Measurements from ENCODE around the gene MAML2. TPM values are rescaled to one million over a fixed set of nuclear protein-coding genes. Genes with fewer than 3 reads are reported as not detected.

The MAML2 gene
- total and polyA plus RNA-seq, 9 of the 15 experiments (the other 6 are each of a cell fraction or from before 2014, with no cell fraction given), result 0.79 to 6.8 (median 4.8) TPM

GRCh38 chr11:96024666-96025065, 318.3 kb downstream of the MAML2 start:
- TF ChIP-seq STAG1 (CRISPR knock-in tag; IDR thresholded peaks at IDR 0.05; ENCODE audit: borderline replicate concordance) (no peak), RFX7 (CRISPR knock-in tag; IDR thresholded peaks at IDR 0.05) (no peak)
- no peaks in the 10 kb centered on the region for H4K20me1 ChIP-seq (replicated peaks; ENCODE audit: control insufficient read depth, insufficient read depth, low read length)
- H3K79me2 ChIP-seq (ENCODE audit: control insufficient read depth, insufficient read depth, low read length), result no peaks in the 10 kb centered on the region
- ChIA-PET POLR2A (interaction anchor here (0.6 kb wide), 1 partner anchor 318 kb away, joined by 3 read pairs; the partner anchor contains the start of gene MAML2), CTCF (ENCODE audit: low intra/inter-chr PET ratio) (no interaction called here)
- DNase-seq (ENCODE audit: extremely low read depth in 1 of 4, low spot score in 3 of 4), result no peak
- H3K4me3 ChIP-seq, result no peak overlapping the region
- BruUV-seq (replicated peaks), result no TSS peak
- intact Hi-C loops (cut with micrococcal nuclease), result no loop called here
- H3K4me1 ChIP-seq (replicated peaks in 1 of 2; ENCODE audit: control insufficient read depth in 2 of 2, insufficient read depth in 2 of 2, low read length in 2 of 2), result no peaks in the 10 kb centered on the region
- peaks cover 3% of the 10 kb centered on the region for H3K9me1 ChIP-seq (ENCODE audit: control insufficient read depth, insufficient read depth, low read length)
- no peak overlapping the region for H3K4me2 ChIP-seq (ENCODE audit: insufficient read depth, low read length)
- in situ Hi-C loops (cut with MboI), result no loop called here
- no peak overlapping the region for H3K27ac ChIP-seq (ENCODE audit: extremely low read depth, low read depth, low read length)
- no peaks in the 10 kb centered on the region for H3K36me3 ChIP-seq (ENCODE audit: control insufficient read depth, insufficient read depth, low read length)
- no peaks in the 10 kb centered on the region for H3K9me3 ChIP-seq (replicated peaks; ENCODE audit: control insufficient read depth, insufficient read depth, low read depth, low read length)
- H3K9ac ChIP-seq (ENCODE audit: insufficient read depth in 1 of 2, low read depth in 2 of 2, low read length in 2 of 2), result no peak overlapping the region
- FAIRE-seq, result no peak
- H2AFZ ChIP-seq (ENCODE audit: low read depth, low read length), result no peak overlapping the region
- ATAC-seq, result no peak
- WGBS (ENCODE audit: insufficient coverage, low coverage, missing lambda C conversion rate), result 46% methylated on average over 5 of the region's 5 CpGs
- no peaks in the 10 kb centered on the region for H3K27me3 ChIP-seq (ENCODE audit: control insufficient read depth in 2 of 2, insufficient read depth in 2 of 2, low read length in 2 of 2)

- POLR2A ChIA-PET, result interaction anchor here (1.0 to 1.1 kb wide), 2 partner anchors 8 to 22 kb away, joined by 3 to 4 read pairs; no protein-coding TSS in a partner anchor
- Histone ChIP-seq H4K20me1 (replicated peaks; ENCODE audit: control insufficient read depth, insufficient read depth, low read length) (no peaks in the 10 kb centered on the region), H3K4me1 (replicated peaks in 1 of 2; ENCODE audit: control insufficient read depth in 2 of 2, insufficient read depth in 2 of 2, low read length in 2 of 2) (no peaks in the 10 kb centered on the region), H3K9me1 (ENCODE audit: control insufficient read depth, insufficient read depth, low read length) (peaks cover 3% of the 10 kb centered on the region), H3K9me3 (replicated peaks; ENCODE audit: control insufficient read depth, insufficient read depth, low read depth, low read length) (no peaks in the 10 kb centered on the region), H3K4me2 (ENCODE audit: insufficient read depth, low read length) (no peak overlapping the region), H3K9ac (ENCODE audit: insufficient read depth in 1 of 2, low read depth in 2 of 2, low read length in 2 of 2) (no peak overlapping the region), H3K27me3 (ENCODE audit: control insufficient read depth in 2 of 2, insufficient read depth in 2 of 2, low read length in 2 of 2) (no peaks in the 10 kb centered on the region), H2AFZ (ENCODE audit: low read depth, low read length) (no peak overlapping the region), H3K4me3 (no peak overlapping the region), H3K36me3 (ENCODE audit: control insufficient read depth, insufficient read depth, low read length) (no peaks in the 10 kb centered on the region), H3K79me2 (ENCODE audit: control insufficient read depth, insufficient read depth, low read length) (no peaks in the 10 kb centered on the region), H3K27ac (ENCODE audit: extremely low read depth, low read depth, low read length) (no peak overlapping the region)
- in situ Hi-C loops (cut with MboI), result no loop called here
- no peak for ATAC-seq
- no peak for FAIRE-seq
- no peak for TF ChIP-seq ELK3 (CRISPR knock-in tag; IDR thresholded peaks at IDR 0.05)
- TF ChIP-seq ZNF280A (IDR thresholded peaks at IDR 0.05; ENCODE audit: low read depth, partially characterized antibody), result no peak
- TF ChIP-seq TCF3 (CRISPR knock-in tag; IDR thresholded peaks at IDR 0.05), result no peak
- no peak for TF ChIP-seq ZNF347 (CRISPR knock-in tag; IDR thresholded peaks at IDR 0.05; ENCODE audit: low read depth)
- no peak for TF ChIP-seq TGIF2 (CRISPR knock-in tag; IDR thresholded peaks at IDR 0.05)
- no peak for TF ChIP-seq TCF7L2 (IDR thresholded peaks at IDR 0.05; ENCODE audit: low read depth, low read length)
- no peak for TF ChIP-seq MEIS2 (IDR thresholded peaks at IDR 0.05; ENCODE audit: partially characterized antibody)
- no peak for TF ChIP-seq ELF1 (tag; IDR thresholded peaks at IDR 0.05)
- intact Hi-C loops (cut with micrococcal nuclease), result no loop called here
- 70% methylated on average over 7 of the region's 7 CpGs for WGBS (ENCODE audit: insufficient coverage, low coverage, missing lambda C conversion rate)
- no TSS peak for BruUV-seq (replicated peaks)
- no peak for DNase-seq (ENCODE audit: extremely low read depth in 1 of 4, low spot score in 3 of 4)
- CTCF ChIA-PET (ENCODE audit: low intra/inter-chr PET ratio), result no interaction called here
Observed at GRCh38 chr11:96023275-96023674, 319.7 kb downstream of the MAML2 start.

Measured in K562 (cell line).